Right renal cortex interstitium (tissue), 3 donors: ENCODE measurements around the gene RIMS4. TPM values are rescaled to one million over a fixed set of nuclear protein-coding genes. Genes with fewer than 3 reads are reported as not detected.
A peak's percentile ranks its signal among the peaks of the same experiment; 100 is the strongest.
"Not testable (repeated sequence)": the region's sequence is repeated elsewhere in the genome, so short reads cannot be mapped to it uniquely, and the experiment has no call there.

Experiments
- DNase-seq, 3 donors: peaks; one replicate each; pipeline ENCODE4 v3.0.0-alpha.2; 2013; ENCODE audit warnings: low read depth in 3 of 3, low spot score in 2 of 3
- polyA plus RNA-seq, 3 donors: library from polyadenylated mRNA; unstranded; fragments of 120-200 nt; gene quantifications; one replicate each; pipeline ENCODE4 v1.2.1, GENCODE V29; 2013; ENCODE audit not compliant: insufficient read length in 3 of 3

Gene RIMS4
- polyA plus RNA-seq, 3 donors: 0.53 to 0.69 (median 0.61) TPM

GRCh38 chr20:44830995-44831394 lies 20.6 kb upstream of the RIMS4 start:
- no peak for DNase-seq

DNA sequence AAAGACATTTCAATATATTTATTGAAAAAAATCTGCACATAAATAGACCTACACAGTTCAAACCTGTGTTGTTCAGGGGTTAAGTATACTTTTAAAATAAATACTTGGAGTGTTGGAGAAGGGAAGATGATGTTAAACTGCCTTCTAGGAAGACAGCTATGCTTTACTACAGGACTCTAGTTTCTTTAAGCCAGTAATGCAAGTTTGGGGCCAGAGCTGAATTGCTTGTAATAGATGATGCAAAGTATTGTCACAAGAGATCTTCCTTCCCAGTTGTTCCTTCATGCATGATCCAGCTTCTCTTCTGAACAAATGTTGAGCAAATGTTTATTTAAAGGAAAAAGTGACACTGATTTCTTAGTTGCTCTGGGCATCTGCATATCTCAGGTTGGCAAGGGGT lies 20.2 kb upstream of the RIMS4 start:
- no peak for DNase-seq

- DNase-seq: no peak
Measured at GRCh38 chr20:44829688-44830087, 19.3 kb upstream of the RIMS4 start.

GRCh38 chr20:44828640-44829039 lies 18.3 kb upstream of the RIMS4 start:
- no peak for DNase-seq

DNA sequence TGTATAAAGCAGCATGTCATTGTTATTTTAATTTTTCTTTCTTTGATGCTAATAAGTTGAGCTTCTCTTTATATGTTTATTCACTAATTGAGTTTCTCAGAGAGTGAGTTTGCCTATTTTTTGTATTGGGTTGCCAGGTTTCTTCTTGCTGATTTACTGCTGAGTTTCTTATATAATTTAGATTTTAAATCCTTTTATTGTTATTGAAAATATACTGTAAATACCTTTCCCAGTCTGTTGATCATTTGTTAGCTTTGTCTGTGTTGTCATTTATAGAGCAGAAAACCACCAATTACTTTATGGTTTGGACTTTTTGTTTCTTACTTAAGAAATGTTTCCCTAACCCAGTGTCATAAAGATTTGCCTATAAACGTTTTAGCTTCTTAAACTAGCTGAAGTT lies 17.1 kb upstream of the RIMS4 start:
- no peak for DNase-seq

GRCh38 chr20:44821576-44821975 lies 11.2 kb upstream of the RIMS4 start:
- not testable (repeated sequence) for DNase-seq

GRCh38 chr20:44819936-44820335 lies 9.6 kb upstream of the RIMS4 start:
- no peak for DNase-seq

GRCh38 chr20:44817143-44817910 lies 7.0 kb upstream of the RIMS4 start:
- no peak for DNase-seq

DNA sequence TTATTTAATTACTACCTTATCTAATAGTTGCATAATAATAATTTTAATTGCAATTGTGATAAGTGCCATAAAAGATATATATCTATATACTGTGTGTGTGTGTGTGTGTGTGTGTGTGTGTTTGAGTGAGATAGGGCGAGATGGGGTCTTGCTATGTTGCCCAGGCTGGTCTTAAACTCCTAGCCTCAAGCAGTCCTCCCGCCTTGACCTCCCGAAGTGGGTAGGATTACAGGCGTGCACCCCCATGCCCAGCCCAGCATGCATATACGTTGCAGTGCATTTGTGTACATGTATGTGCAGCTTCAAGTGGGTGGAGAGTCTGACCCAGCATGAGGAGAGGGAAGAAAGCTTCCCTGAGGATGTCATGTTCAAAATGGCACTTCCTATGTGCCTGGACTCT lies 4.6 kb upstream of the RIMS4 start:
- no peak for DNase-seq

DNA sequence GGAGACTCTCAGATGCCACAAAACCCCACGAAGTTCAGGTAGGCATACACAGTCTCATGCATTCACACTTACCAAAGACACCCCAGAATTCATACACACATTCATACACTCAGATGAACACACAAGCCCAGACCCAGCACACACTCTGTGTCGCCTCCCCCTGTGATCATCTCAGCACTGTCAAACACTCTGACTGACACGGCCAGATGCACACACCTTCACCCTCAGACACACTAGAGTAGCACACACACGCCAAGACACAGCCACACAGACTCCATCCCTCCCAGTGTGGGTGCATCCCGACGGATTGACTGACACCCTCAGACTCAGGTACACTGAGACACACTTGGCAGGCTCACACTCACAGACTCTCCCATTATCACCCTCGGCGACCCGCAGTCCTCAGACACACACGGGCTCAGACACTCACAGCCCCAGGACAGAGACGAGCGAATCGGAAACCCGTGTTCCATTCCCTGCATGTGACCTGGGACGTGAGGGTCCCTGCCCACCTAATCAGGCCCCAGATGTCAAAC lies 872 bp upstream of the RIMS4 start:
- no peak for DNase-seq

GRCh38 chr20:44810061-44810390 lies 320 bp downstream of the RIMS4 start:
- DNase-seq: no peak

- DNase-seq: no peak
Measured at GRCh38 chr20:44809380-44810060, 826 bp downstream of the RIMS4 start.

- no peak for DNase-seq
Measured at GRCh38 chr20:44807684-44808056, 2.7 kb downstream of the RIMS4 start.

DNA sequence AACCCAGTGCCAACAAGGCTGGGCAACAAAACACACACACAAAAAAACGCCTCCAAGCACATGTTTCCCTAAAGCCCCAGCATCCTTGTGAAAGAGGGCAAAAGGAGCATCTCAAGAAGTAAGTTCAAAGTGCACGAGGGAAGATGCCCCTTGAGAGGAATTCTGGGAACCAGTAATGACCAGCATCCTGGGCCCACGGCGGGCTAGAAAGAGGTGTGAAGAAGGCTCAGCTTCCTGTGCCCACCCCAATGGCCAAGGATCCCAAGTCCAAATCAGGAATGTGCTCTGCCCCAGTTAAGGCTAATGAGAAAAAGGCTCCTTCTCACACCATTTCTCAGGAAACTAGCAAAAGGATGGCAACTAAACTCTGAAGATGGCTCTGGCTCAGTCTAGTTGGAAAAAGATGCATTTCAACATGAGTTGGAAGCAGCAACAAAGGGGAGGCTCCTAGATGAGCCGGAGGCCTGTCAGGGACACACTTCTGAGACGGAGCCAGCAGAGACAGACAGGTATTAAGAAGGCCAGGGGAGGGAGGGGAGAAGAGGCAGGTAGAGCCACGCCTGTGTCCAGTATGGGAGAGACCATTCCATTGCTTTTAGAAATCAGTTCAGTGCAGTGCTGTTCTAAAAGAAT lies 3.2 kb downstream of the RIMS4 start:
- no peak for DNase-seq

- DNase-seq: peak; percentile 16 to 46 (median 27)
Measured at GRCh38 chr20:44805979-44806620, 4.2 kb downstream of the RIMS4 start.

- no peak for DNase-seq
Measured at GRCh38 chr20:44805335-44805978, 4.9 kb downstream of the RIMS4 start.

DNA sequence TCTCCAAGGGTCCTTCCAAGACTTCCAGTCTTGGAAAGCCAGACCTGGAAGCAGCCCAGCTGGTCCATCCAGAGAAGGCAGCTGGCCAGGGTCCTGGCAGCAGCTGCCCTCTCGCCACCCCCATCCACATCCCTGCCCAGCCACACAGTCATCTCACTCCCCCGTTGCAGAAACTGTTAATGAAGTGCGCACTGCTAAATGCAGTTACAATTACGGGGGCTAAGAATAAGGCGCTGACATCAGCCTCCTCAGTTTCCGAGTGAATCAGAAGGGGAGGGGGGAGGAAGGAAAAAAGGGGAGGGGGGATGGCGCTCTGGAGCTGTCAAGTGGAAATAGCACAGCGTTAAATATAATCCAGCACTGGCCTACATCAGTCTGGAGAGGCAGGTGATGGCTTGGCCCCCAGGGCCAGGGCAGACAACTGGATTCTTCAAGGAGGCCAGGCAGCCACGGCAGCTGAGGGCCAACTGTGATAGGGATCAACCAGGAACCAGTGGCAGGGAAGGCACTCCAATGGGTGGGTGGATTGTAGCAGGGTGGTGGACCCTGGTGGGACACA lies 6.9 kb downstream of the RIMS4 start:
- DNase-seq: no peak

DNA sequence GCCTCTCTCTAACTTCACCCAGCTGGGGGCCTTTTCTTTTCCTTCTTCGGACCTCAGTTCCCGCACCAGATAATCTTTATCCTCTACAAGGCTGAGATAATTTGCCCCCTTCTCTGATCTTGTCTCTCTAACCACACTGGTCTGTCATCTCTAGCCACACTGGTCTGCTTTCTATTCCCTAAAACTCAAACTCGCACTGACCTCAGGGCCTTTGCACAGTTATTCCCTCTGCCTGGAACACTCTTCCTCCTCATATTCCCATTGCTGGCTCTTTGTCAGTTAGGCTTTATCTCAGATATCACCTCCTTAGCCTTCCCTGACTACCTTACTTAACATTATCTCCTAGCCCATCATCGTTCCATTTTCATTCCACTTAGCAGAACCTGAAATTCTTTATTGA lies 7.6 kb downstream of the RIMS4 start:
- DNase-seq: no peak

DNA sequence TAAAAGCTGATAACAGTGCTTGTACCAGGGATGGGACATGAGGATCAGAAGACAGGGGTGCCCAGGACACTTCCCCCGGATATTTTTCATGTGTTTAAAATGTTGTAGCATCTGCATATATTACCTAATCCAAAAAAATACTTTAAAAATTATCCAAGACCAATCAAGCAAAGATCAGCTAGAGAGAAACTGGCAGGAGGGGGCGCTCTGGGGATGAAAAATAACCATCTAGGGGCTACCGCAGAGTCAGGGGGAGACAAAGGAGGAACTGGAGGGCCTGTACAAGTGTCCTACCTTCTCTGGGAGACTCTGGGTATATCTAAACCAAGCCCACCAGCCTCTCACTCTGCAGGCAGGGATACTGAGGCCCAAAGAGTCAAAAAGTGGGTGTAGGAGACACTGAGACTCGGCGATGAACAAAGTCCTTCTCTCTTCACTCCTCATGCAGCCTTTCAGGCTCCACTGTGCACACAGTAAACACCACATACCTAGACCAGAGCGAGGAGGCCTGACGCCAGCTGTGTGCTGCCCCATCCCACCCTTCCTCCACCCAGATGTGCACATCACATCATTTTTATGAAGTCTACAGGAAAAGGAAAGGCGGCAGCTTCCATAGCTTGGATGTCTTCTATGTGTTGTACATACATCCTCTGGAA lies 9.8 kb downstream of the RIMS4 start:
- DNase-seq: no peak

- DNase-seq: no peak
Measured at GRCh38 chr20:44799691-44800090, 10.7 kb downstream of the RIMS4 start.
